Measurements from ENCODE around the gene ARMH1. TPM values are rescaled to one million over a fixed set of nuclear protein-coding genes. Genes with fewer than 3 reads are reported as not detected.
A peak's percentile ranks its signal among the peaks of the same experiment; 100 is the strongest.
"Not testable (repeated sequence)": the region's sequence is repeated elsewhere in the genome, so short reads cannot be mapped to it uniquely, and the experiment has no call there.

Gene ARMH1
- total and polyA plus RNA-seq, 2 donors (not counting 1 experiment from before 2014, with no cell fraction given): 10.2 to 225 TPM

DNA sequence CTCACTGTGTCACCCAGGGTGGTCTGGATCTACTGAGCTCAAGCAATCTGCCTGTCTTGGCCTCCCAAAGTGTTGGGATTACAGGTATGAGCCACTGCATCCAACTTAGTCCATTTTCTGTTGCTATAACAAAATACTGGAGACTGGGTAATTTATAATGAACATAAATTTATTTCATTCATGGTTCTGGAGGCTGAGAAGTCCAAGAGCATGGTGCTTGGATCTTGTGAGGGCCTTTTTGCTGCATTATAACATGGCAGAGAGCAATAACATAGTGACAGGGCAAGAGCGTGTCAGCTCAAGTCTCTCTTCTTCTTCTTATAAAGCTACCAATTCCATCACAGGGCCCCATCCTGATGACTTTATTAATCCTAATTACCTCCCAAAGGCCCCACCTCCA is 61.5 kb downstream of the ARMH1 start:
- Histone ChIP-seq H3K4me3 (ENCODE audit: control extremely low read depth in 1 of 5, extremely low read depth in 1 of 5, insufficient read depth in 1 of 5, low read depth in 2 of 5, low read length in 4 of 5) (no peak overlapping the region), H3K4me2 (replicated peaks; ENCODE audit: low read depth, low read length, poor library complexity, severe bottlenecking) (no peak overlapping the region), H2AFZ (ENCODE audit: insufficient read depth, low read depth, low read length, poor library complexity, severe bottlenecking) (no peak overlapping the region), H3K27me3 (replicated peaks in 1 of 4; ENCODE audit: control extremely low read depth in 1 of 4, control insufficient read depth in 3 of 4, insufficient read depth in 4 of 4, low read length in 3 of 4) (no peaks in the 10 kb centered on the region), H3K4me1 (ENCODE audit: control insufficient read depth in 2 of 2, insufficient read depth in 2 of 2, low read length in 2 of 2) (peaks cover 7 to 18% of the 10 kb centered on the region in 2 donors), H3K79me2 (ENCODE audit: control insufficient read depth, insufficient read depth, low read length) (peaks cover 7% of the 10 kb centered on the region), H3K27ac (ENCODE audit: low read length in 2 of 2) (no peak overlapping the region), H4K20me1 (ENCODE audit: control insufficient read depth, insufficient read depth, low read length, poor library complexity, severe bottlenecking) (no peaks in the 10 kb centered on the region), H3K36me3 (replicated peaks in 1 of 2; ENCODE audit: control extremely low read depth in 1 of 2, control insufficient read depth in 1 of 2, extremely low read depth in 1 of 2, insufficient read depth in 2 of 2, low read length in 1 of 2) (no peaks in the 10 kb centered on the region), H3K9me3 (ENCODE audit: control extremely low read depth in 1 of 3, control insufficient read depth in 2 of 3, insufficient read depth in 1 of 3, low read length in 2 of 3) (peaks cover 0 to 4% (median 0%) of the 10 kb centered on the region in 3 donors), H3K9ac (ENCODE audit: low read length) (no peak overlapping the region)
- intact Hi-C loops (cut with micrococcal nuclease): loop anchor here (10.0 kb wide), 1 partner anchor 949 kb away; the partner anchor contains the start of genes GPBP1L1 and TMEM69
- DNase-seq (no peak), ATAC-seq (ENCODE audit: low read depth) (no peak)
- Mint-ChIP-seq H3K27ac (no peak overlapping the region), H3K4me1 (peaks cover 22% of the 10 kb centered on the region), H3K4me3 (no peak overlapping the region), H3K9me3 (ENCODE audit: insufficient read depth) (no peaks in the 10 kb centered on the region), H3K27me3 (no peaks in the 10 kb centered on the region)
- no CpG with 5 or more reads among the region's 1 CpG for WGBS (ENCODE audit: insufficient coverage)
- ChIA-PET POLR2A (interaction anchor here (0.6 to 1.4 kb wide), 4 partner anchors 40 to 834 kb away, joined by 3 to 5 read pairs (median 4); no protein-coding TSS in a partner anchor), CTCF (interaction anchor here (0.7 to 1.8 kb wide), 2 partner anchors 9 to 39 kb away, joined by 3 to 7 read pairs; no protein-coding TSS in a partner anchor)
- TF ChIP-seq, protein P1, sequence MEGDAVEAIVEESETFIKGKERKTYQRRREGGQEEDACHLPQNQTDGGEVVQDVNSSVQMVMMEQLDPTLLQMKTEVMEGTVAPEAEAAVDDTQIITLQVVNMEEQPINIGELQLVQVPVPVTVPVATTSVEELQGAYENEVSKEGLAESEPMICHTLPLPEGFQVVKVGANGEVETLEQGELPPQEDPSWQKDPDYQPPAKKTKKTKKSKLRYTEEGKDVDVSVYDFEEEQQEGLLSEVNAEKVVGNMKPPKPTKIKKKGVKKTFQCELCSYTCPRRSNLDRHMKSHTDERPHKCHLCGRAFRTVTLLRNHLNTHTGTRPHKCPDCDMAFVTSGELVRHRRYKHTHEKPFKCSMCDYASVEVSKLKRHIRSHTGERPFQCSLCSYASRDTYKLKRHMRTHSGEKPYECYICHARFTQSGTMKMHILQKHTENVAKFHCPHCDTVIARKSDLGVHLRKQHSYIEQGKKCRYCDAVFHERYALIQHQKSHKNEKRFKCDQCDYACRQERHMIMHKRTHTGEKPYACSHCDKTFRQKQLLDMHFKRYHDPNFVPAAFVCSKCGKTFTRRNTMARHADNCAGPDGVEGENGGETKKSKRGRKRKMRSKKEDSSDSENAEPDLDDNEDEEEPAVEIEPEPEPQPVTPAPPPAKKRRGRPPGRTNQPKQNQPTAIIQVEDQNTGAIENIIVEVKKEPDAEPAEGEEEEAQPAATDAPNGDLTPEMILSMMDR (IDR thresholded peaks at IDR 0.05): no peak
- TF ChIP-seq EZH2 (IDR thresholded peaks at IDR 0.05; ENCODE audit: borderline replicate concordance, insufficient read depth, low read depth, low read length, poor library complexity, severe bottlenecking): no peak

GRCh38 chr1:44738953-44739306 is 64.4 kb downstream of the ARMH1 start:
- Histone ChIP-seq H3K9ac (ENCODE audit: low read length) (peak overlapping the region; percentile 90), H2AFZ (ENCODE audit: insufficient read depth, low read depth, low read length, poor library complexity, severe bottlenecking) (peak overlapping the region; percentile 96), H3K4me3 (ENCODE audit: control extremely low read depth in 1 of 5, extremely low read depth in 1 of 5, insufficient read depth in 1 of 5, low read depth in 2 of 5, low read length in 4 of 5) (peak overlapping the region; percentile 54 to 90 (median 87)), H3K4me1 (ENCODE audit: control insufficient read depth in 2 of 2, insufficient read depth in 2 of 2, low read length in 2 of 2) (peaks cover 7 to 12% of the 10 kb centered on the region in 2 donors), H3K27ac (ENCODE audit: low read length in 2 of 2) (peak overlapping the region; percentile 60 to 85), H3K4me2 (replicated peaks; ENCODE audit: low read depth, low read length, poor library complexity, severe bottlenecking) (peak overlapping the region; percentile 96)
- CTCF ChIA-PET; H3K9me3 ChIP-seq (ENCODE audit: control extremely low read depth in 1 of 3, control insufficient read depth in 2 of 3, insufficient read depth in 1 of 3, low read length in 2 of 3); H4K20me1 ChIP-seq (ENCODE audit: control insufficient read depth, insufficient read depth, low read length, poor library complexity, severe bottlenecking); H3K27me3 ChIP-seq (replicated peaks in 1 of 4; ENCODE audit: control extremely low read depth in 1 of 4, control insufficient read depth in 3 of 4, insufficient read depth in 4 of 4, low read length in 3 of 4); DNase-seq; H3K9me3 Mint-ChIP-seq (ENCODE audit: insufficient read depth); H3K27me3 Mint-ChIP-seq; H3K36me3 ChIP-seq (replicated peaks in 1 of 2; ENCODE audit: control extremely low read depth in 1 of 2, control insufficient read depth in 1 of 2, extremely low read depth in 1 of 2, insufficient read depth in 2 of 2, low read length in 1 of 2); H3K79me2 ChIP-seq (ENCODE audit: control insufficient read depth, insufficient read depth, low read length); ATAC-seq (ENCODE audit: low read depth): not testable (repeated sequence)
- peak overlapping the region; percentile 95 for H3K4me3 Mint-ChIP-seq
- no CpG with 5 or more reads among the region's 1 CpG for WGBS (ENCODE audit: insufficient coverage)
- POLR2A ChIA-PET: interaction anchor here (0.6 to 0.7 kb wide), 3 partner anchors 17 to 558 kb away, joined by 3 to 5 read pairs (median 3); no protein-coding TSS in a partner anchor
- H3K27ac Mint-ChIP-seq: peak overlapping the region; percentile 93
- peaks cover 17% of the 10 kb centered on the region for H3K4me1 Mint-ChIP-seq
- intact Hi-C loops (cut with micrococcal nuclease): loop anchor here (1.0 to 10.0 kb wide), 9 partner anchors 8 to 946 kb away; partner anchors contain the start of genes ARMH1, EIF2B3, GPBP1L1 and PLK3

All from B cell (primary cell).